GM13976 (cell line): ENCODE results near the gene SSTR5.

ENCODE experiments used
- DNase-seq: peaks from one replicate; pipeline ENCODE4 v3.0.0; 2012; ENCODE audit warnings: low spot score
- CTCF ChIP-seq: IDR thresholded peaks from 2 replicates; pipeline ENCODE4 v1.5.1; 2012; ENCODE audit warnings: borderline replicate concordance, mild to moderate bottlenecking; ENCODE audit not compliant: insufficient read depth; ENCODE audit errors: extremely low read depth, missing control alignments, control extremely low read depth
- in situ Hi-C: fragments of 300-500 bp; cut with MboI; formaldehyde crosslinking; loops from one replicate; pipeline ENCODE4 v1.12.0; 2022; ENCODE audit warnings: low sequenced_read_pairs, mixed read lengths, inconsistent platforms; ENCODE audit not compliant: unreplicated experiment

Gene SSTR5

GRCh38 chr16:1113889-1114526 lies 41.5 kb downstream of the SSTR5 start:
- TF ChIP-seq CTCF: no peak
- in situ Hi-C loops: no loop called here
- DNase-seq: no peak

GRCh38 chr16:1116693-1117077 lies 44.1 kb downstream of the SSTR5 start:
- TF ChIP-seq CTCF: no peak
- DNase-seq: no peak
- in situ Hi-C loops: no loop called here

GRCh38 chr16:1117176-1117900 lies 44.8 kb downstream of the SSTR5 start:
- in situ Hi-C loops: no loop called here
- TF ChIP-seq CTCF: no peak
- no peak for DNase-seq

- no peak for TF ChIP-seq CTCF
- no peak for DNase-seq
- in situ Hi-C loops: no loop called here
Observed at GRCh38 chr16:1117926-1118325, 45.4 kb downstream of the SSTR5 start.

GRCh38 chr16:1119129-1119528 lies 46.6 kb downstream of the SSTR5 start:
- in situ Hi-C loops: no loop called here
- no peak for DNase-seq
- TF ChIP-seq CTCF: no peak

- in situ Hi-C loops: no loop called here
- no peak for TF ChIP-seq CTCF
- DNase-seq: no peak
Observed at GRCh38 chr16:1119766-1120576, 47.4 kb downstream of the SSTR5 start.
